Esophagus (tissue), 2 donors: Measurements from ENCODE around the gene TMEM61. TPM values are rescaled to one million over a fixed set of nuclear protein-coding genes. Genes with fewer than 3 reads are reported as not detected.

Experiments used
- H3K27ac ChIP-seq, 2 donors: one replicate each; pipeline ENCODE4 v1.5.1; 2013; ENCODE audit warnings: low read depth in 2 of 2, mild to moderate bottlenecking in 2 of 2, inconsistent platforms in 1 of 2, low read length in 1 of 2, moderate library complexity in 1 of 2
- H3K27me3 ChIP-seq, 2 donors: one replicate each; pipeline ENCODE4 v1.6.1; 2013; ENCODE audit warnings: low read length in 2 of 2, control low read depth in 1 of 2, mild to moderate bottlenecking in 1 of 2; ENCODE audit not compliant: insufficient read depth in 2 of 2, control insufficient read depth in 1 of 2
- H3K36me3 ChIP-seq, 2 donors: one replicate each; pipeline ENCODE4 v1.6.1; 2013; ENCODE audit warnings: low read length in 1 of 2; ENCODE audit not compliant: control insufficient read depth in 2 of 2, insufficient read depth in 2 of 2
- H3K4me1 ChIP-seq, 2 donors: one replicate each; pipeline ENCODE4 v1.6.1; 2013; ENCODE audit warnings: low read length in 1 of 2; ENCODE audit not compliant: control insufficient read depth in 2 of 2, insufficient read depth in 2 of 2
- H3K4me3 ChIP-seq, 2 donors: one replicate each; pipeline ENCODE4 v1.5.1; 2013; ENCODE audit warnings: low read length in 2 of 2, mild to moderate bottlenecking in 2 of 2, low read depth in 1 of 2, moderate library complexity in 1 of 2
- H3K9me3 ChIP-seq, 2 donors: one replicate each; pipeline ENCODE4 v1.6.1; 2013; ENCODE audit warnings: mild to moderate bottlenecking in 2 of 2, low read depth in 1 of 2, low read length in 1 of 2, moderate library complexity in 1 of 2; ENCODE audit not compliant: control insufficient read depth in 2 of 2, insufficient read depth in 1 of 2
- WGBS, 2 donors: extraction: QIAGEN DNeasy Blood & Tissue Kit; methylation state at CpG; one replicate each; pipeline ENCODE4 v1.1.7; 2013; 5-methylcytosine and 5-hydroxymethylcytosine counted together
- polyA plus RNA-seq, 2 donors: library from polyadenylated mRNA; stranded (reverse); fragments of 200-250 nt; gene quantifications; one replicate each; pipeline ENCODE4 v1.2.3, GENCODE V29; 2013
- donor health status: healthy with polysubstance abuse.
- donor health status: Bipolar disorder and iron deficiency.

Gene TMEM61
- polyA plus RNA-seq, 2 donors, result 0.84 to 1.2 TPM

GRCh38 chr1:54996359-54996868, 16.0 kb downstream of the TMEM61 start:
- Histone ChIP-seq H3K9me3 (no peaks in the 10 kb centered on the region), H3K4me3 (peak overlapping the region in 1 of 2 donors; percentile 0), H3K27me3 (peaks cover 0 to 3% of the 10 kb centered on the region in 2 donors), H3K27ac (no peak overlapping the region), H3K36me3 (no peaks in the 10 kb centered on the region), H3K4me1 (peaks cover 0 to 6% of the 10 kb centered on the region in 2 donors)
- 2 to 4% methylated on average over 23 of the region's 23 CpGs for WGBS, 2 donors

- peak overlapping the region in 1 of 2 donors; percentile 0 for H3K4me3 ChIP-seq
- no peaks in the 10 kb centered on the region for H3K36me3 ChIP-seq
- peaks cover 0 to 6% of the 10 kb centered on the region in 2 donors for H3K4me1 ChIP-seq
- 22% methylated on average over 38 to 46 of the region's 46 CpGs for WGBS, 2 donors
- no peaks in the 10 kb centered on the region for H3K9me3 ChIP-seq
- peaks cover 0 to 3% of the 10 kb centered on the region in 2 donors for H3K27me3 ChIP-seq
- H3K27ac ChIP-seq, result no peak overlapping the region
Observed at GRCh38 chr1:54996869-54997710, 16.7 kb downstream of the TMEM61 start.

- Histone ChIP-seq H3K27ac (no peak overlapping the region), H3K4me1 (peaks cover 0 to 6% of the 10 kb centered on the region in 2 donors), H3K36me3 (no peaks in the 10 kb centered on the region), H3K9me3 (no peaks in the 10 kb centered on the region), H3K27me3 (peaks cover 0 to 3% of the 10 kb centered on the region in 2 donors), H3K4me3 (no peak overlapping the region)
- WGBS, 2 donors, result 70 to 79% methylated on average over 6 of the region's 6 CpGs
Observed at GRCh38 chr1:54997711-54997986, 17.2 kb downstream of the TMEM61 start.

GRCh38 chr1:54998100-54998499, 17.7 kb downstream of the TMEM61 start:
- Histone ChIP-seq H3K36me3 (no peaks in the 10 kb centered on the region), H3K27ac (no peak overlapping the region), H3K9me3 (no peaks in the 10 kb centered on the region), H3K4me1 (peaks cover 0 to 6% of the 10 kb centered on the region in 2 donors), H3K4me3 (no peak overlapping the region), H3K27me3 (peaks cover 0 to 3% of the 10 kb centered on the region in 2 donors)
- WGBS, 2 donors, result 88 to 90% methylated on average over 6 of the region's 6 CpGs

GRCh38 chr1:54998677-54999076, 18.2 kb downstream of the TMEM61 start, which contains the start of gene BSND:
TSS of gene BSND (plus strand) at chr1:54998933. CDS start at chr1:54999187, 254 bp downstream.
- no peak within 1 kb of the TSS for H3K27ac ChIP-seq
- WGBS, 2 donors, result 64 to 68% methylated on average over 7 of the region's 7 CpGs
- peaks cover 0 to 6% of the 10 kb centered on the region in 2 donors for H3K4me1 ChIP-seq
- H3K27me3 ChIP-seq, result peaks cover 0 to 3% of the 10 kb centered on the region in 2 donors
- H3K4me3 ChIP-seq, result no peak within 1 kb of the TSS
- no peaks in the 10 kb centered on the region for H3K9me3 ChIP-seq
- H3K36me3 ChIP-seq, result no peaks in the 10 kb centered on the region

GRCh38 chr1:55000110-55001085, 20.0 kb downstream of the TMEM61 start:
- Histone ChIP-seq H3K27ac (no peak overlapping the region), H3K27me3 (peaks cover 0 to 3% of the 10 kb centered on the region in 2 donors), H3K4me1 (peaks cover 0 to 6% of the 10 kb centered on the region in 2 donors), H3K4me3 (no peak overlapping the region), H3K36me3 (no peaks in the 10 kb centered on the region), H3K9me3 (no peaks in the 10 kb centered on the region)
- 65 to 71% methylated on average over 8 of the region's 8 CpGs for WGBS, 2 donors

GRCh38 chr1:55001311-55001710, 20.9 kb downstream of the TMEM61 start:
- peaks cover 0 to 3% of the 10 kb centered on the region in 2 donors for H3K27me3 ChIP-seq
- WGBS, 2 donors, result 79 to 89% methylated on average over 4 of the region's 4 CpGs
- H3K36me3 ChIP-seq, result no peaks in the 10 kb centered on the region
- H3K4me1 ChIP-seq, result peaks cover 0 to 4% of the 10 kb centered on the region in 2 donors
- no peak overlapping the region for H3K4me3 ChIP-seq
- H3K27ac ChIP-seq, result no peak overlapping the region
- no peaks in the 10 kb centered on the region for H3K9me3 ChIP-seq

GRCh38 chr1:55002686-55003085, 22.3 kb downstream of the TMEM61 start:
- no peaks in the 10 kb centered on the region for H3K4me1 ChIP-seq
- no peak overlapping the region for H3K4me3 ChIP-seq
- no peak overlapping the region for H3K27ac ChIP-seq
- WGBS, 2 donors, result 51 to 57% methylated on average over 2 of the region's 2 CpGs
- H3K9me3 ChIP-seq, result no peaks in the 10 kb centered on the region
- H3K27me3 ChIP-seq, result no peaks in the 10 kb centered on the region
- H3K36me3 ChIP-seq, result no peaks in the 10 kb centered on the region

GRCh38 chr1:55005351-55006140, 25.1 kb downstream of the TMEM61 start:
- Histone ChIP-seq H3K4me3 (no peak overlapping the region), H3K36me3 (no peaks in the 10 kb centered on the region), H3K27ac (no peak overlapping the region), H3K9me3 (peaks cover 0 to 2% of the 10 kb centered on the region in 2 donors), H3K4me1 (no peaks in the 10 kb centered on the region), H3K27me3 (no peaks in the 10 kb centered on the region)
- 86 to 88% methylated on average over 10 of the region's 10 CpGs for WGBS, 2 donors
